Measurements from ENCODE around the gene RMDN3.

RMDN3 gene

DNA sequence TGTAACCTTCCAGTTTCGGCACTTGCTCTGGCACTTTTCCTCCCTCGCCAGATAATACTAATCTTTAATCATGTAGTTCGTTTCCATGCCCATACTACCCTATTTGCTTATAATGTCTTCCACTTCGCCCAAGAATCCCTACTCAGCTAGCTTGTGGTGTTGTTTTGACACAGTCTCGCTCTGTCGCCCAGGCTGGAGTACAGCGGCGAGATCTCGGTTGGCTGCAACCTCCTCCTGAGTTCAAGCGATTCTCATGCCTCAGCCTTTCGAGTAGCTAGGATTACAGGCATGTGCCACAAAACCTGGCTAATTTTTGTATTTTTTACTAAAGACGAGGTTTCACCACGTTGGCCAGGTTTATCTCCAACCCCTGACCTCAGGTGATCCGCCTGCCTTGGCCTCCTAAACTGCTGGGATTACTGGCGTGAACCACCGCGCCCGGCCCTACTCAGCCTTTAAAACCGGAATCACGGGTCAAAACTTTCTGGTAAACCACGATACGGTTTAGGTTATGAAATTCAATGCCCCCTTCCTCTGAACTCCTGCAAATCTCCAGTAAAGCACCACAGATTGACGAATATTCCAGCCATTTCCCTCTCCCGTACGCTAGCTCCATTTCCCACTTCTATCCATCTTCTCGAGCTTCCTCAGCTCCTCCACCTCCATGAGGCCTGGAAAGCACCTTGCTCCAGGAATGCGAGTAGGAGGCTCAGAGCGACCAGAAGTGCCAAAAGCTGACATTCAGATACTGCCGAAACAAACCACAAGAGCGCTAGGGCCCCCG is 61.0 kb downstream of the RMDN3 start:
- no peak for DNase-seq (ENCODE audit: low spot score)

DNA sequence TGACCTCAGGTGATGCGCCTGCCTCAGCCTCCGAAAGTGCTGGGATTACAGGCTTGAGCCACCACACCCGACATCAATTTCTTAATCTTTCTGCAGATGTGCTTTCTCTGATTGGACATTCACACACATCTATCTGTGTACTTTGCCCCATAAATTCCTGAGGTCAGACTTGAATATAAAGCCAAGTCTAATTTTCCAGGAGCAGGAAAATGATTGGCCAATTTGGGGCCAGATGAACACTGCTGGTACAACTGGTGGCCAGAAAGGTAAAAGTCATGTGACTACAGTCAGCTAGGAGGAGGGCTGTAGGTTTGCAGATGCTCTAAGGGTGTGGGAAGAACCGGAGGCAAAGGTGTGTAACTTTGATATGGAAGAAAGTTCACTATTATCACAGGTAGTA is 63.3 kb downstream of the RMDN3 start:
- no peak for DNase-seq (ENCODE audit: low spot score)

DNA sequence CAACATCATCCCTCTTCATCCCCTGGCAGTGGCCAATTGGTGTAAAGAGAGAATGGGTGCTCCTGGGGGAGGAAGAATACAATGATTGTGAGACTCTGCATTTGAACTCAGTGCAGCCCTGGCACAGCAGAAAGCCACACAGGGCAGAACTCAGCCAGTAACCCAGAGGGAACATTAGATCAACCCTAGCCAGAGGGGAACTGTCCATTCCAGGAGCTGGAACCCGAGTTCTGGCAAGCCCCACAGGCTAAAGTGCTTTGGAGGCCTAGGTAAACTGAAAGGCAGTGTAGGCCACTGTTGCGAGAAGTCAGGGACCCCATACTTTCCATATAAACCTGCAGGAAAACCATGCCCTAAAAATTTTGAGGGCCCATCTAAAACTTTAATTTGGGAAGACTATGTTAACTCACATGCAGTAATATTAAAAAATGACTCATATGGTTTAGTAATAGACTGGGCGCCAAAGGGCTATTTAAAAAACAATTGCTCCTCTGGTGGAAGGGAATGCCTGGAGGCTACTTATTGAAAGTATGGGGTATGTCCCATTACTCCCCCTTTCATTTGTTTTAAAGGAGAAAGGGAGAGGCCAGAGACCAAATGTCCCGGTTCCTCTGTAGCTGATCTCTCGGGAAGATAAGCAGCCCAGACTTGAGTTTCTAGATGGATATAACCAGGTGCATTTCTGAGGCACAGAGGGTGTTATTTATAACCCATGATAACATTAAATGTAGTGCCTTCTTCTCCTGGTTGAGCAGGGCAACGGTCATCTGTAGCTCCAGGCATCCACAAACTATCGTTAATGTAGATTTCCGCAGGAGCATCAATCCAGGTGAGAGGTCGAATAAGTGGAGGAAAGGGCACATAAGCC is 65.9 kb downstream of the RMDN3 start:
- no peak for DNase-seq (ENCODE audit: low spot score)
